H1 (cell line): ENCODE measurements around the gene EGFLAM. TPM values are rescaled to one million over a fixed set of nuclear protein-coding genes. Genes with fewer than 3 reads are reported as not detected.

Experiments
- CTCF ChIA-PET: fragments of 300-600 bp; sonication (Branson Sonifier 250); formaldehyde crosslinking; loops from one replicate; lab custom pipeline; 2021; ENCODE audit not compliant: partially characterized antibody; lab: Charles Lee
- POLR2A ChIA-PET: fragments of 300-600 bp; sonication (Branson Sonifier 250); formaldehyde crosslinking; loops from one replicate; lab custom pipeline; 2021; ENCODE audit warnings: inconsistent platforms; ENCODE audit not compliant: partially characterized antibody; lab: Charles Lee
- DNase-seq, 2 experiments: peaks; one replicate each; pipeline versions ENCODE4 v3.0.0 to v3.0.0-alpha.2; 2010 to 2022; ENCODE audit warnings: low spot score in 2 of 2, low read depth in 1 of 2, mixed read lengths in 1 of 2
- FAIRE-seq: peaks from 2 replicates; lab custom pipeline; 2011; peaks lifted over from hg19 to GRCh38; lab: Jason Lieb, UNC
- H2AFZ ChIP-seq: 2 replicates; pipeline ENCODE4 v1.8.1; 2012; ENCODE audit warnings: low read length, inconsistent platforms
- H2AK5ac ChIP-seq: 2 replicates; pipeline ENCODE4 v1.6.1; 2013; ENCODE audit warnings: low read depth, low read length
- H2BK120ac ChIP-seq: replicated peaks from 2 replicates; pipeline ENCODE3; 2013; ENCODE audit warnings: low read depth, low read length, inconsistent platforms
- H2BK12ac ChIP-seq: 2 replicates; pipeline ENCODE4 v1.6.1; 2013; ENCODE audit warnings: low read depth, low read length
- H2BK15ac ChIP-seq: 2 replicates; pipeline ENCODE4 v1.6.1; 2013; ENCODE audit warnings: low read length
- H2BK20ac ChIP-seq: 2 replicates; pipeline ENCODE4 v1.6.1; 2013; ENCODE audit warnings: low read length
- H2BK5ac ChIP-seq: 2 replicates; pipeline ENCODE4 v1.6.1; 2013; ENCODE audit warnings: low read depth, low read length
- H3K14ac ChIP-seq: 2 replicates; pipeline ENCODE4 v1.6.1; 2013; ENCODE audit warnings: inconsistent platforms; ENCODE audit not compliant: insufficient read length
- H3K18ac ChIP-seq: 2 replicates; pipeline ENCODE4 v1.6.1; 2013; ENCODE audit warnings: low read length; ENCODE audit errors: extremely low read depth
- H3K23ac ChIP-seq: 2 replicates; pipeline ENCODE4 v1.6.1; 2013; ENCODE audit warnings: inconsistent platforms; ENCODE audit not compliant: insufficient read length
- H3K23me2 ChIP-seq: 2 replicates; pipeline ENCODE4 v1.6.1; 2013; ENCODE audit warnings: low read depth, low read length
- H3K27ac ChIP-seq: 2 replicates; pipeline ENCODE4 v1.6.1; 2011; ENCODE audit warnings: low read depth, low read length, inconsistent platforms
- H3K27me3 ChIP-seq, 4 experiments: replicated peaks in 1 of 4; 1 replicate in 1 of 4; 2 replicates in 3 of 4; pipeline versions ENCODE4 v1.6.1 to v1.8.1; 2011 to 2013; ENCODE audit warnings: low read length in 3 of 4, mild to moderate bottlenecking in 3 of 4, inconsistent platforms in 2 of 4, mixed read lengths in 2 of 4, moderate library complexity in 1 of 4; ENCODE audit not compliant: control insufficient read depth in 3 of 4, insufficient read depth in 3 of 4; ENCODE audit errors: extremely low read depth in 1 of 4
- H3K36me3 ChIP-seq, 4 experiments: 2 replicates each; pipeline versions ENCODE4 v1.6.1 to v1.8.1; 2011 to 2013; ENCODE audit warnings: mild to moderate bottlenecking in 4 of 4, low read length in 3 of 4, moderate library complexity in 2 of 4, control low read depth in 1 of 4, inconsistent platforms in 1 of 4; ENCODE audit not compliant: insufficient read depth in 4 of 4, control insufficient read depth in 2 of 4
- H3K4ac ChIP-seq: replicated peaks from 2 replicates; pipeline ENCODE3; 2013; ENCODE audit warnings: low read length, low read depth, mixed read lengths, inconsistent platforms; ENCODE audit not compliant: insufficient read length
- H3K4me1 ChIP-seq, 4 experiments: replicated peaks in 1 of 4; 1 replicate in 1 of 4; 2 replicates in 3 of 4; pipeline versions ENCODE4 v1.6.1 to v1.8.1; 2011 to 2013; ENCODE audit warnings: low read length in 3 of 4, inconsistent platforms in 2 of 4, mixed read lengths in 1 of 4; ENCODE audit not compliant: insufficient read depth in 4 of 4, control insufficient read depth in 3 of 4
- H3K4me2 ChIP-seq, 2 experiments: 2 replicates each; pipeline versions ENCODE4 v1.6.1 to v1.8.1; 2011 to 2013; ENCODE audit warnings: low read depth in 2 of 2, low read length in 2 of 2, control low read depth in 1 of 2, inconsistent platforms in 1 of 2, mild to moderate bottlenecking in 1 of 2; ENCODE audit not compliant: insufficient read depth in 1 of 2
- H3K4me3 ChIP-seq, 4 experiments: fragments of 200-600, 300-600 bp in 1 of 4; sonication (generic), shearing (Covaris generic), sonication (Bioruptor Twin) in 1 of 4; 2 replicates each; pipeline versions ENCODE4 v1.5.1 to v1.8.1; 2011 to 2016; ENCODE audit warnings: low read length in 4 of 4, low read depth in 3 of 4, control low read depth in 2 of 4, inconsistent platforms in 2 of 4, mild to moderate bottlenecking in 2 of 4, mixed read lengths in 1 of 4, moderate library complexity in 1 of 4; ENCODE audit not compliant: insufficient read depth in 2 of 4; ENCODE audit errors: extremely low read depth in 1 of 4
- H3K56ac ChIP-seq: replicated peaks from 2 replicates; pipeline ENCODE3; 2013; ENCODE audit warnings: low read depth, mild to moderate bottlenecking, mixed read lengths, low read length, inconsistent platforms; ENCODE audit not compliant: insufficient read length
- H3K79me1 ChIP-seq: 2 replicates; pipeline ENCODE4 v1.6.1; 2013; ENCODE audit warnings: low read depth, low read length, control low read depth
- H3K79me2 ChIP-seq, 2 experiments: 2 replicates each; pipeline versions ENCODE4 v1.6.1 to v1.8.1; 2012 to 2013; ENCODE audit warnings: low read length in 2 of 2, mild to moderate bottlenecking in 2 of 2, inconsistent platforms in 1 of 2; ENCODE audit not compliant: insufficient read depth in 2 of 2, control insufficient read depth in 1 of 2
- H3K9ac ChIP-seq, 4 experiments: replicated peaks in 1 of 4; 1 replicate in 1 of 4; 2 replicates in 3 of 4; pipeline versions ENCODE4 v1.6.1 to v1.8.1; 2011 to 2013; ENCODE audit warnings: low read depth in 3 of 4, low read length in 3 of 4, control low read depth in 2 of 4, mild to moderate bottlenecking in 2 of 4, moderate library complexity in 2 of 4, inconsistent platforms in 1 of 4; ENCODE audit errors: extremely low read depth in 1 of 4
- H3K9me3 ChIP-seq, 2 experiments: 2 replicates each; pipeline versions ENCODE4 v1.6.1 to v1.8.1; 2012 to 2013; ENCODE audit warnings: mild to moderate bottlenecking in 2 of 2, moderate library complexity in 2 of 2, control low read depth in 1 of 2, inconsistent platforms in 1 of 2, low read depth in 1 of 2, low read length in 1 of 2, mixed read lengths in 1 of 2; ENCODE audit not compliant: insufficient read depth in 2 of 2
- H4K20me1 ChIP-seq, 2 experiments: replicated peaks in 1 of 2; 2 replicates each; pipeline versions ENCODE3 to v1.8.1; 2011 to 2013; ENCODE audit warnings: inconsistent platforms in 2 of 2, low read length in 2 of 2, mild to moderate bottlenecking in 1 of 2; ENCODE audit not compliant: insufficient read depth in 2 of 2, control insufficient read depth in 1 of 2
- H4K5ac ChIP-seq: 2 replicates; pipeline ENCODE4 v1.6.1; 2013; ENCODE audit warnings: low read length, low read depth, mixed read lengths, inconsistent platforms; ENCODE audit not compliant: insufficient read length
- H4K8ac ChIP-seq: 2 replicates; pipeline ENCODE4 v1.8.0; 2013; ENCODE audit warnings: mild to moderate bottlenecking, moderate library complexity, low read length, inconsistent platforms; ENCODE audit not compliant: insufficient read depth; ENCODE audit errors: extremely low read depth
- H4K91ac ChIP-seq: replicated peaks from 2 replicates; pipeline ENCODE3; 2013; ENCODE audit warnings: low read length, mixed read lengths, inconsistent platforms; ENCODE audit not compliant: insufficient read length
- WGBS, 2 experiments: shearing (Covaris generic) in 1 of 2; methylation state at CpG; one replicate each; pipeline versions ENCODE4 v1.1.6 to v1.1.7; 2013 to 2015; ENCODE audit warnings: low lambda C conversion rate in 2 of 2, mixed read lengths in 2 of 2, inconsistent platforms in 1 of 2, low coverage in 1 of 2, missing lambda C conversion rate in 1 of 2; ENCODE audit not compliant: insufficient replicate concordance in 2 of 2, insufficient coverage in 1 of 2, insufficient read length in 1 of 2; ENCODE audit errors: extremely low coverage in 1 of 2, missing lambda C conversion rate in 1 of 2; 5-methylcytosine and 5-hydroxymethylcytosine counted together
- polyA plus RNA-seq, 7 experiments: library from polyadenylated mRNA; depleted of rRNA in 3 of 7; stranded (reverse) in 5 of 7; unstranded in 2 of 7; fragments of >200 nt in 5 of 7; fragments of 200-250 nt in 2 of 7; gene quantifications; 1 replicate in 5 of 7; 2 replicates in 1 of 7; 4 replicates in 1 of 7; pipeline versions ENCODE4 v1.2.1 to v1.2.3, GENCODE V29; 2011 to 2013; ENCODE audit warnings: missing spikeins in 2 of 7, mixed read lengths in 2 of 7
- total RNA-seq: library from RNA; stranded (reverse); fragmentation: NEBNext Ultra II Directional; extraction: Animal tissue kit (Norgen Biotek cat#: 25700); gene quantifications from 2 replicates; pipeline ENCODE4 v1.2.1, GENCODE V29; 2021

Gene EGFLAM
- total and polyA plus RNA-seq, 2 of the 8 experiments (the other 6 are each of a cell fraction or from before 2014, with no cell fraction given), result 0.20 to 0.24 TPM

DNA sequence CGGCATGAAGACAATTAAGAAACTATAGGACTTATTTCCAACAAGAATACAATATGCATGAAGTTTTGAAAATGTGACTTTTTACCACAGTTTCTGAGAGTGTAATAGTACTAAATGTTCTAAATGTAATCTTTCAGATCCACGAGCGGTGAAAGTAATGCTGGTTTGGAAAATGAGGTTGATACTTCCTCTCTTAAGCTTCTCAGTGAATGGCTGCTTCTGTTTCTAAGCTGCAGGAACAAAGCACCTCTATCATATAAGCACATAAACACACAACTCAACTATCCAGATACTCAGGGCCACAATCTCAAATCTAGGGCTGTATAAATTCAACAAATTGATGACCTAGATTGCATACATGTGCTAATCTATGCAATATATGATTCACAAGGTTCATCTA lies 219.8 kb downstream of the EGFLAM start:
- H4K91ac ChIP-seq, result no peak overlapping the region
- peaks cover 0 to 6% (median 1%) of the 10 kb centered on the region in 4 experiments; a peak in 2 of 8 replicates for H3K36me3 ChIP-seq
- H2BK20ac ChIP-seq, result no peak overlapping the region
- no peak overlapping the region for H3K14ac ChIP-seq
- H2BK5ac ChIP-seq, result no peak overlapping the region
- no peak overlapping the region for H2BK12ac ChIP-seq
- CTCF ChIA-PET, result interaction anchor here (1.5 kb wide), 2 partner anchors 22 to 41 kb away, joined by 3 read pairs; no protein-coding TSS in a partner anchor
- WGBS, 2 experiments, result 87% methylated on average over 3 of the region's 3 CpGs; no CpG with 5 or more reads in 1 of the 2 experiments
- no peak overlapping the region for H2AFZ ChIP-seq
- DNase-seq (no peak), FAIRE-seq (no peak)
- H3K4me3 ChIP-seq, result no peak overlapping the region
- H3K18ac ChIP-seq, result no peak overlapping the region
- POLR2A ChIA-PET, result no interaction called here
- no peak overlapping the region for H4K8ac ChIP-seq
- H3K4me1 ChIP-seq, result no peaks in the 10 kb centered on the region
- H3K79me2 ChIP-seq, result no peaks in the 10 kb centered on the region
- no peaks in the 10 kb centered on the region for H3K23me2 ChIP-seq
- no peak overlapping the region for H3K27ac ChIP-seq
- H3K4me2 ChIP-seq, result no peak overlapping the region
- H3K23ac ChIP-seq, result no peak overlapping the region
- H3K9me3 ChIP-seq, result no peaks in the 10 kb centered on the region
- H3K9ac ChIP-seq, result no peak overlapping the region
- no peak overlapping the region for H2BK15ac ChIP-seq
- no peak overlapping the region for H3K56ac ChIP-seq
- H3K27me3 ChIP-seq, result no peaks in the 10 kb centered on the region
- H4K20me1 ChIP-seq, result no peaks in the 10 kb centered on the region
- H4K5ac ChIP-seq, result no peak overlapping the region
- no peaks in the 10 kb centered on the region for H3K79me1 ChIP-seq
- H3K4ac ChIP-seq, result no peak overlapping the region
- H2BK120ac ChIP-seq, result no peak overlapping the region
- no peak overlapping the region for H2AK5ac ChIP-seq
